Choroid plexus epithelial cell (primary cell): ENCODE data around the gene NEMF.
A peak's percentile ranks its signal among the peaks of the same experiment; 100 is the strongest.

Experiments
- DNase-seq: peaks from one replicate; pipeline ENCODE4 v3.0.0-alpha.2; 2010; ENCODE audit warnings: low read depth
- H3K4me3 ChIP-seq: 2 replicates; pipeline ENCODE4 v1.5.1; 2011; ENCODE audit warnings: low read depth, mild to moderate bottlenecking, control low read depth, low read length, moderate library complexity
- TF ChIP-seq, protein P1 (sequence below): conservative IDR thresholded peaks from 2 replicates; pipeline ENCODE4 v1.5.1; 2011; ENCODE audit warnings: low read depth, mild to moderate bottlenecking, control low read depth, inconsistent platforms, low read length, moderate library complexity

Gene NEMF

DNA sequence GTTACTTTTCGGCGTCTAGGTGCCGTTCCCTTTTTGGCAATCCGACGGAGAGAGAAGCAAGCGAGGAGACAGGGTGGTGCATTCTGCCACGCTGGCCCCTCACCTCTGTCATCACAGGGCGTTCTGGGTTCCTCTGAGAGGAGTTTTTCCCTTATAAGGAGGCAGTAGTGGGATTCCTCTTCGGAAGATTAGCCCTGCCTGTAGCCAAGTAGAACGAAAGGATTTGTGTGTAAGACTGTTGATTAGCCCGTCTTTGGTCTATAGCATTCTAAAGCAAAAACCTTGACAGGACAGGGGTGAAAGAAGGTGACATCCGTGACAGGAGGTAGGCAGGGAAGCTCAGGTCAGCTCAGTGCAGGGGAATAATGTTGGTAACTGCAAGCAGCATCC lies 9.1 kb upstream of the NEMF start:
- peak; percentile 91 for DNase-seq
- peak overlapping the region; percentile 75 for H3K4me3 ChIP-seq
- TF ChIP-seq, protein P1, sequence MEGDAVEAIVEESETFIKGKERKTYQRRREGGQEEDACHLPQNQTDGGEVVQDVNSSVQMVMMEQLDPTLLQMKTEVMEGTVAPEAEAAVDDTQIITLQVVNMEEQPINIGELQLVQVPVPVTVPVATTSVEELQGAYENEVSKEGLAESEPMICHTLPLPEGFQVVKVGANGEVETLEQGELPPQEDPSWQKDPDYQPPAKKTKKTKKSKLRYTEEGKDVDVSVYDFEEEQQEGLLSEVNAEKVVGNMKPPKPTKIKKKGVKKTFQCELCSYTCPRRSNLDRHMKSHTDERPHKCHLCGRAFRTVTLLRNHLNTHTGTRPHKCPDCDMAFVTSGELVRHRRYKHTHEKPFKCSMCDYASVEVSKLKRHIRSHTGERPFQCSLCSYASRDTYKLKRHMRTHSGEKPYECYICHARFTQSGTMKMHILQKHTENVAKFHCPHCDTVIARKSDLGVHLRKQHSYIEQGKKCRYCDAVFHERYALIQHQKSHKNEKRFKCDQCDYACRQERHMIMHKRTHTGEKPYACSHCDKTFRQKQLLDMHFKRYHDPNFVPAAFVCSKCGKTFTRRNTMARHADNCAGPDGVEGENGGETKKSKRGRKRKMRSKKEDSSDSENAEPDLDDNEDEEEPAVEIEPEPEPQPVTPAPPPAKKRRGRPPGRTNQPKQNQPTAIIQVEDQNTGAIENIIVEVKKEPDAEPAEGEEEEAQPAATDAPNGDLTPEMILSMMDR: no peak

DNA sequence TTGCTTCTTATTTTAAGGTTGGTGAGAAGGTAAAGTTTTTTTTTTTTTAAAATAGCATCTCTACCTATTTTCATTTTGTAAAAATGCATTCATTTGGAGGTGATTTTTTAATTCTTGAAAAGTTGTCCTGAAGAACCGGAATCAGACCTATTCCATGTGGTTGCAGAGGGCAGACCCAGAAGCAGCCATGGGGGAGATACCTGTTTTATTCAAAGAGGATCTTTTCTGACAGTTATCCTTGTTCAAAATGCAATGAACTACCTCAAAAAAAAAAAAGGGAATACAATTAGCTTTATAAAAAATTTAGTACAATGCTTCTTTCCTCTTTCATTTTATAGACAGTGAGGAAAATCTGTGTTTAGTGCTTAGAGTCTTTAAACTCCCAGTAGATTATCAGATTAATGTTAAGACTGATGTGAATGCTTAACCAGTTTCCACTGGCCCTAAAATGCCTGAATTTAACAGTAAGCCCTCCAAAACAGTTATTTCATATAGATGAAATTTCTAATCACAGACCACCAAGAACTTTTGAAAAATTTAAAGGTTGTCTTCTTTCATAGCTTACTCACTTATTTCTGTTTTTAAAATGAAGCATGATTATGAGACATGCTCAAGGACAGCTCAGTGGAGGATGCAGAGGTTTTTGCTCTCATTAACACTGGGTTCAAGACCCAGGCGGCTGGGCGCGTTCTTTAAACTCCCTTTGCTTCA lies 8.6 kb upstream of the NEMF start:
- DNase-seq: no peak
- peak overlapping the region; percentile 75 for H3K4me3 ChIP-seq
- TF ChIP-seq, protein P1: no peak

DNA sequence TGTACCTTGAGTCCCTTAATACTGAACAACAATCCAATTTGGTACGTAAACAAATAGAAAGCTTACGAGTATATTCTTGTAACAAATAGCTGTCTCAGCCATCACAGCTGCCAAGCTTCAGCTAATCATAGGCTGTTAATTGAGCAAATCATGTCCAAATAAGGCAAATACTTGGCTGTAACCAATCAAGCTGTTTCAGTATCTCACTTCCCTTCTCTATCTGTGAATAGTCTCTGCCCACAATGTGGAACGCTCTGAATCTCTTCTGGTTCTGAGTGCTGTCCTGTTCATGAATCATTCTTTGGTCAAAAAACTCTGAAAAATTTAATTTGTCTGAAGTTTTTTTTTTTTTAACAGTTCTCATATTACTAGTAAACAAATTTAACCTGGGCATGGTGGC lies 5.8 kb upstream of the NEMF start:
- no peak for DNase-seq
- TF ChIP-seq, protein P1: no peak
- H3K4me3 ChIP-seq: no peak overlapping the region

DNA sequence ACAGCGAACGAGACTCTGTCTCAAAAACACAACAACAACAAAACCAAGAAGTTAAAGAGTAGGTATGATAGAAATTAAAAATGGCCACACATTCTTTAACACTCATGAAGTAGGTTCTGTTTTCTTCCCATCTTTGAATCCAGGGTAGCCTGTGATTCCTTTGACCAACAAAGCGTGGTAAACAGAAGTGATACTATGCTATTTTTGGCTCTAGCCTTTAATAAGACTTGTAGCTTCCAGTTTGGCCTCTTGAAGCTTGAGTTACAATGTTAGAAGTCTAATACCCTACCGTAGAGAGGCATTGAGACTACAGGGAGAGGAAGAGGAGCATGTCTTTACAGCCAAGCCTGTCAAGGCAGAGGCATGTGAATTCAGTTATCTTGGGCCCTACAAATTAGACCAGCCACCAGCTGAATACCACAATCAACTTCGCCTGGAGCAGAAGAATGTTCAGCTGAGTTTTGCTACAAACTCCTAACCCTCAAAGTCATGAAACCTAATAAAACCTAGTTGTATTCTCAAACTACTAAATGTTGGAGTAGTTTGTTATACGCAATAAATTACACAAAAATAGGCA lies 4.9 kb upstream of the NEMF start:
- TF ChIP-seq, protein P1: no peak
- H3K4me3 ChIP-seq: no peak overlapping the region
- DNase-seq: no peak

DNA sequence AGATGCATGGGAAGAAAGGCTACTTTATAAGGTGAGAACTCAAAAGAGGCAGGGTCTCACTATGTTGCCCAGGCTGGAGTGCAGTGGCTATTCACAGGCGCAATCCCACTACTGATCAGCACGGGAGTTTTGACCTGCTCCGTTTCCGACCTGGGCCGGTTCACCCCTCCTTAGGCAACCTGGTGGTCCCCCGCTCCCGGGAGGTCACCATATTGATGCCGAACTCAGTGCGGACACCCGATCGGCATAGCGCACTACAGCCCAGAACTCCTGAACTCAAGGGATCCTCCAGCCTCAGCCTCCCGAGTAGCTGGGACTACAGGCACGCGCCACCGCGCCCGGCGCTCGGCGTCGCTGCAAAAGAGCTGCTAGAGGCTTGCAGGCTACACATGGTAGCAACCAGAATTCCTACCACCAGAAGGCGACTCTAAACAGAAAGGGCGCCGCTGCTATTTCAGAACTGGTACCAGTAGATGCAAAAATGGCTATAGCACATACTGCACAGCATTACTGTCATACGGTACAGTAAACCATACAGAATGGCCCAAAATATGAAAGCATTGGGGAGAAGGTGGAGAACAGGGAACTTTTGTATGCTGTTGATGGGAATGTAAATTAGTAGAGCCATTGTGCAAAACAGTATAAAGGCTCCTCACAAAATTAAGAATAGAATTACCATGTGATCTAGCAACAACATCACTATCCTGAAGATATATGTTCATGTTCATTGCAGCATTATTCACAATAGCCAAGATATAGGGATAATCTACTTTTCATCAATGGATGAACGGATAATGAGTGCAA lies 1.2 kb upstream of the NEMF start:
- H3K4me3 ChIP-seq: peak overlapping the region; percentile 79
- peak; percentile 93 for DNase-seq
- TF ChIP-seq, protein P1: peak; percentile 84

DNA sequence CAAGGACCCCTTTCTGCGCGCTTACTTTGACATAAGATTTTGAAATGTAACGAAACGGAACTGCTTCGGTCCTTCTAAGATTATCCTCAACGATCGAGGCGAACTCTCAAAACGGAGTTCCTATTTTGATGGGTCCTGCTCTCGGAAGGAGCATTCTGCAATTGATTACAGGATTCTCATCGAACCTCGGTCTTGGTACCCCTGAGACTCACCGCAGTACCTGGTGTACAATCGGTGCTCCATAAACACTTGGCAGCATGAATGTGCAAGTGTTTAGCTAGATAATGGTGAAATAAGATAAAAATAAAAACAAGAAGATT lies 530 bp upstream of the NEMF start:
- no peak for DNase-seq
- TF ChIP-seq, protein P1: no peak
- H3K4me3 ChIP-seq: peak overlapping the region; percentile 79
